Stimulated activated CD4-positive, alpha-beta T cell treated with anti-CD3 and anti-CD28 coated beads, Interleukin-12 subunit alpha, Interleukin-12 subunit beta, amount 100 ng/mL, for 24 hours (primary cell): Measurements from ENCODE around the gene CDPF1.

Source experiments
- DNase-seq, 2 experiments: peaks; one replicate each; pipeline ENCODE4 v3.0.0-alpha.2; 2020; ENCODE audit warnings: low read depth in 2 of 2

CDPF1 gene

GRCh38 chr22:46250035-46250782 is at the start of gene CDPF1:
Gene CDPF1, minus strand, starts transcription at chr22:46250293. Its CDS starts 2,009 bp downstream, at chr22:46248284.
- peak; percentile 83 to 89 for DNase-seq

- no peak for DNase-seq
Measured at GRCh38 chr22:46299101-46299500, 49.0 kb upstream of the CDPF1 start.

GRCh38 chr22:46297151-46297812 is 47.2 kb upstream of the CDPF1 start:
- peak in 1 of 2 experiments; percentile 6 for DNase-seq

GRCh38 chr22:46296257-46297150 is 46.4 kb upstream of the CDPF1 start, which contains the start of gene GTSE1:
Gene GTSE1, plus strand, starts transcription at chr22:46296870. Its CDS starts 531 bp downstream, at chr22:46297401.
- peak; percentile 90 to 93 for DNase-seq

DNA sequence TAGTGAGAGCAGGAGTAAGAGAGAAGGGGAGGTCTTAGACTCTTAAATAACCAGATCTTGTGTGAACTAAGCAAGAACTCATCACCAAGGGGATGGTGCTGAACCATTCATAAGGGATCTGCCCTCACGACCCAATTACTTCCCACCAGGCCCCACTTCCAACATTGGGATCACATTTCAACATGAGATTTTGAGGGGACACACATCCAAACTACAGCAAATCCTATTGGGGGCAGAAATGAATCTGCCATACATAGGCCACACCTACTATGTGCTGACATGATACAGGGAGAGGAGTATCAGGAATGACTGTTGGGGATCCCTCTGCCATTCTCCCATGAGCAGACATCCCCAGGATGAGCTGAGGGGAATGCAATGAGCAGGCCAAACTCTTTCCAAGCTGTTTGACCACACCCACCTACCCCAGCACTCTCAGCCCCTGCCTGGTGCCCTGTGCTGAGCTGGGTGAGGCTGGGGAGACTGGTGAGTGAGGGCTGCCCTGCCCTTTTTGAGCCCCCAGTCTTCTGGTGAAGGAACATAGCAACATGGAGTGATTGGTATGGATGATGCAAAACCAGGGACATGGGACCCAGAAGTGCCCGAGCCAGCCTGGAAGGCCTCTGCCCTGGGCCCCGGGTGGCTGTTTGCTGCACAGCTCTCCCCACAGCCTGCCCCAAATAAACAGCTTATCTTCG is 45.3 kb upstream of the CDPF1 start:
- DNase-seq = no peak

DNA sequence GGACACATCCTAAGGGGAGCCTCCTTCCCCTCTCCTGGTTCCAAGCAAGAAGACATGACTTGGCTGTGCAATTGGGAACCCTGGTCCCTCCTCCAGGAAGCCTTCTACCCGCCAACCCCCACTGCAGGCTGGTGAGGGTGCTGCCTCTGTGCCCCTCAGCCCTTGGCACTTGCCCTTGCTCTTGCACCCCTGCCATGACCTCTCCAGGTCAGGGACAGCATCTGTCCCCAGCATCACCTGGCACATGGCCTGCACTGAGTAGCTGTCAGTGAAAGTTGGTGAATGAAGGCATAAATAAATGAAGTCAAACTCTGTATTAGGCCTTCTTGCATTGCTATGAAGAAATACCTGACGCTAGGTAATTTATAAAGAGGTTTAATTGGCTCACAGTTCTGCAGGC is 44.7 kb upstream of the CDPF1 start:
- DNase-seq = no peak

- DNase-seq = no peak
Measured at GRCh38 chr22:46293577-46294260, 43.6 kb upstream of the CDPF1 start.

DNA sequence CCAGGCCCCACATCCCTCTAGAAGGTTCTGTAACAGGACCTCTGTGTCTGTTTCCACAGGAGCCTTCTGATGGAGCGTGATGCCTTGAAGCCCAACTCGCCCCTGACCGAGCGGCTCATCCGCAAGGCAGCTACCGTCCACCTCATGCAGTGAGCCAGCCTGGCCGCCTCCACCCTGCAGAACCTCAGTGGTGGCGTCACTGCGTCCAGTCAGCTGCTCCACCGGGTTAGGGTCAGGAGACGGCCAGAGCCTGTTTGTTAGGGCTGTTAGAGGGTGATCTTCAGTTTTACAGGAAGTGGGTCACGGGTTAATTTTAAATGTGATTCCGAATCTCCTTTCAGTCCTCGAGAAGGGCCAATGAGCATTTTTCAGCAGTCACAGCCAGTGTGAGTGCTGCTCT is 42.6 kb upstream of the CDPF1 start:
- no peak for DNase-seq

GRCh38 chr22:46292173-46292572 is 42.1 kb upstream of the CDPF1 start:
- no peak for DNase-seq

GRCh38 chr22:46290843-46291785 is 41.0 kb upstream of the CDPF1 start:
- DNase-seq = no peak

DNA sequence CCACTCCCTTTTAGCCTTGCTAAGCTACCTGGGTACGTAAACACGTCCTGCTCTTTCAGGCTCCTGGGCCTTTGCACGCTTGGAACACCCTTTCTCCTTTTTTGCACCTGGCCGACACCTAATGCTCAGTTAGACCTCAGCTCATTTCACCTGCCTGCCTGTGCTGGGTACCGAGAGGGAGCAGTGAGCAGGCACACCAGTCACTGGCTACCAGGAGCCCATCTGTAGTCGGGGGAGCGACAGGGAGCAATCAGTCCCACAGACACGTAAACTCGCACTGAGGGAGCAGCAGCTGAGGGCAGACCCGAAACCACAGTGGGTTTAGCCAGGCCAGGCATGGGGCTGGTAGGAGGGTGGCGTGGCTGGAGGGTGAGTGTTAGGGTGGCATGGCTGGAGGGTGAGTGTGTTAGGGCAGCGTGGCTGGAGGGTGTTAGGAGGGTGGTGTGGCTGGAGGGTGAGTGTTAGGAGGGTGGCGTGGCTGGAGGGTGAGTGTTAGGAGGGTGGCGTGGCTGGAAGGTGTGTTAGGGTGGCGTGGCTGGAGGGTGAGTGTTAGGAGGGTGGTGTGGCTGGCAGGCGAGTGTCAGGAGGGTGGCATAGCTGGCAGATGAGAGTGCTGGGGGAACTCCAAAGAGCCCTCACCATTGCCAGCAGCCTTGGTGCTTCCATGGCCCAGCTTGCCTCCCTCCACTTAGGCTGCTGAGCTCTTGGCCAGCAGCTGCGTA is 40.2 kb upstream of the CDPF1 start:
- DNase-seq = no peak

DNA sequence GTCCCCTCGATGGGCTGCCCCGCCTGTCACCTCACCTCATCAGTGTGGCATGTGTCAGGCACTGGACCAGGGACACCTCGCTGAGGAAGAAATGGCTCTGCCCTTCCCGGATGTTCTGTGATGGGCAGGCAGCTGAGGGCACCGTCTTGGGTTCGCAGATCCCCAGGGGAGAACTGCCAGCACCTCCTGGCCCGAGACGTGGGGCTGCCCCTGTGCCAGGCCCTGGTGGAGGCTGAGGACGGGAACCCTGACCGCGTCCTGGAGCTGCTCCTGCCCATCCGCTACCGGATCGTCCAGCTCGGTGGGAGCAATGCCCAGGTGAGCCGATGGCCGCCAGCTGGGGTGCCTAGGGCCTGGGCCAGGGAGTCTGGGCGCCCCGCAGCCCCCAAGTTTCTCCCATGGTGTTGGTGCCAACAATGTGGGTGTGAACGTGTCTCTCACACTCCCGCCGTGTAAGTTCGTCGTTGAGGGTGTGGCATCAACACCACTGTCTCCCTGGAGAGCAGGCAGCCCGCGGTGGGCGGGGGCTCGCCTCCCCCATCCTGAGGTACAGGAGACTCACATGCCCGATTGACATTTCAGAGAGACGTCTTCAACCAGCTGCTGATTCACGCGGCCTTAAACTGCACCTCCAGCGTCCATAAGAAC is 39.3 kb upstream of the CDPF1 start:
- no peak for DNase-seq

- no peak for DNase-seq
Measured at GRCh38 chr22:46288846-46289243, 38.8 kb upstream of the CDPF1 start.

DNA sequence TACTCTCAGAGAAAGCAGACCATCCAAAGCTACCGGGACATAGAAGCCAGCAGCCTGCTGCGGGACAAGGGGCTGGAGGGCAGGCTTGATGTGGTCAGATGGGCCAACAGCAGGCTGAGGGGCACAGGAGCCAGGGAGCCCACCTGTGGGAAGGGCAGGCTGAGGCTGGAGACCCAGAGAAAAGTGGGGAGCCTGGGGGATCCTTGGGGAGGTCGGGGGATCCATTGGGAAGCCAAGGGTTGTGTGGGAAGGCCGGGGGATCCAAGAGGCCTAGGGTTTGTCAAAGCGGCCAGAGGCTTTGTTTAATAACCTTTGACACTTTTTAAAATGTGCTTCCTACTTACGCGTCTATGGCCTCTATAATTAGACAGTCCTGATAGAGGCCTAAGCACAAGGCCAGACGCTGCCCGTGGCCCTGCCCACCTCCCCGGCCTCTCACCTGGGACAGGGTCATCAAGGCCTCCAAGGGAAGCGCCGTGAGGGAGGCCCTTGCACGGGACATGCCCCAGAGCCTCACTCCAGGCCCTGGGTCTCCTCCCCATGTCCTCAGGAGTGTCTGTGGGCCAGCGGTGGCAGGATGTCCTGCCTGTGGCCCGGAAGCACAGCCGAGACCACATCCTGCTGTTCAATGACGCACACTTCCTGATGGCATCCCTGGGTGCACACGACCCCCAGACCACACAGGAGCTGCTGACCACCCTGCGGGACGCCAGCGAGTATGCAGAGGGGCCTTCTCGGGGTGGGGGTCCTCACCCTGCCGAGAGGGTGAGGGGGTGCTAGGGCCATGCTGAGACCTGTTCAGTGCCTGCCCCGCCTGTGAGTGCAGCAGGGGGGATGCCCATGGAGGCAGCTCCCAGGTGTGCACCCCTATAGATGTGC is 38.0 kb upstream of the CDPF1 start:
- DNase-seq = no peak

DNA sequence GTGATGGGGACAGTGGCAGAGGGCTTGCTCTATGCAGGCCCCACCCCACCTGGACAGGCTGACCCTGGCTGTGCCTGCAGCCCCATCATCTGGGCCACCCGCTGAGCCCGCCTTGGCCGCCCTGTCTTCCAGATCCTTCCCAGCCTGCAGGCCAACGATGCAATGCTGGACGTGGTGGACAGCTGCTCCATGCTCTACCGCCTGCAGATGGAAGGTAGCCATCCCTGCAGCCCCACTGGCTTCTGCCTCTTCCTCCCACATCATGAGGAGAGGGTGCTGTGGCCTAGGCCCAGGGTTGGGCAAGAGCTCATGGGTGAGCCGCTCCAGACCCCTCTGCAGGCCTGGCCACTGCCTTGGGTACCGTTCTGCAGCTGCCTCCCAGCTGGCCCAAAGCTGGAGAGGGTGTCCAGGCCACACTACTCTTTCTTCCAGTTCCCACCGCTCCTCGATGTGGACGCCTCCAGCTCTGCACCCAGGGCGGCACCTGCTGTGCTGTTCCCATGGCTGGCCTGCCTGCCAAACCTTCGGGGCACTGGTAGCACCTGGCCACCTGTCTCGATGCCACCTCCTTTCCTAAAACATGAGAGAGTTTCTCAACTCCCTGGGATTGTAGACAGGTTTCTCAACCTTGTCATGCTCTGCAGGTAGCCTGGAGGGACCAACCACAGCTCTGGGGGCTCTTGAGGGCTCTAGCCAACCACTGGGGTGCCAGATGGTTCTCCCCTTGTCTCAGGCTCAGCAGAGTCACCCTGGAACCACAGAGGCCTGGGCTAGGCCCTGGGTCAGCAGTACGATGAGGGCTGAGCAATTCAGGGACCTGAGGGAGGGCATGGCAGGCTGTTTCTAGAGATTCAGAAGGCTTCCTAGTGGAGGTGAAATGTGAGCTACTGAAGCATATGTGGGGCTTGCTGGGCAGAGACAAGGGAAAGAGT is 37.1 kb upstream of the CDPF1 start:
- DNase-seq = no peak

- no peak for DNase-seq
Measured at GRCh38 chr22:46286006-46286405, 35.9 kb upstream of the CDPF1 start.
